Activated CD4-positive, alpha-beta T cell treated with anti-CD3 and anti-CD28 coated beads for 1 hour (primary cell): ENCODE measurements around the gene INHBB.
"Not testable (repeated sequence)": the region's sequence is repeated elsewhere in the genome, so short reads cannot be mapped to it uniquely, and the experiment has no call there.

Source experiments
- DNase-seq: peaks from one replicate; pipeline ENCODE4 v3.0.0-alpha.2; 2020

The INHBB gene

GRCh38 chr2:120316528-120317179 is 29.3 kb upstream of the INHBB start:
- DNase-seq = no peak

- DNase-seq = no peak
Observed at GRCh38 chr2:120317180-120317533, 28.8 kb upstream of the INHBB start.

- DNase-seq = no peak
Observed at GRCh38 chr2:120317916-120318315, 28.0 kb upstream of the INHBB start.

DNA sequence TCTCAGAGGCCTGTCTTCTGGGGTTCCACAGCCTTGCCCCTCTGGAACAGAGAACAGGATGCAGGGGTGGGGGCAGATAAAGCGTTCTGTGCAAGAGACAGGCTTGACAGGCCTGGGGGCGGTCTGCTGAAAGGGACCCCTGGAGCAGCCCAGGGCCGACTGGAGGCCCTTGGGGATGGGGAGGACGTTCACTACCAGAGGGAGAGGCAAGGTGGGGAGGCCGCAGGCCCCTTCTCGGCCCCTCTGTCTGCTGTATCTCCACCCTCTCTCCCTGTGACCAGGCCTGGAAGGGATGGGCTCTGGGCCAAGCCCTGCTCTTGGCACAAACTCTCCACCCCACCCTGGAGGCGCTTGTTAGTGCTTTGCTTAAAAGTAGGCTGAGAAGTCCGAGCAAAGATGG is 27.3 kb upstream of the INHBB start:
- DNase-seq = no peak

DNA sequence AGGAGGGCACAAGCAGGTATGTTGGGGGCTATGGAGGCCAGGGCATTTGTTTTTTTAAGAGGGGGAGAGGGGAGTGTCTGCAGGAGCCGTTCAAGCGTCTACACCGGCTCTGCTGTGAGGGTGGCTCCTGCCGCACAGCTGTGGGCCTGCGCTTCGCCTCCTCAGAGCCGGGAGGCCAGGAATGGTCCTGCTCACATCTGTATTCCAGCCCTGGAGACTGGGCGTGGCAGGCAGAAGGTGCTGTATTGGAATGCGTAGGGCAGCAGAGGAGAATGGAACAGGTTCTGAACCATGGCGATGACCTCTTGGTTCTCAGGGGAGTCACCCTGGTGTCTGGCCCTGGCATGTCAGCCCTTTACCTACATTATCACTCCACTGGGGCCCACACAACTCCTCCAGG is 26.8 kb upstream of the INHBB start:
- DNase-seq = no peak

GRCh38 chr2:120319686-120320317 is 26.1 kb upstream of the INHBB start:
- DNase-seq = no peak

DNA sequence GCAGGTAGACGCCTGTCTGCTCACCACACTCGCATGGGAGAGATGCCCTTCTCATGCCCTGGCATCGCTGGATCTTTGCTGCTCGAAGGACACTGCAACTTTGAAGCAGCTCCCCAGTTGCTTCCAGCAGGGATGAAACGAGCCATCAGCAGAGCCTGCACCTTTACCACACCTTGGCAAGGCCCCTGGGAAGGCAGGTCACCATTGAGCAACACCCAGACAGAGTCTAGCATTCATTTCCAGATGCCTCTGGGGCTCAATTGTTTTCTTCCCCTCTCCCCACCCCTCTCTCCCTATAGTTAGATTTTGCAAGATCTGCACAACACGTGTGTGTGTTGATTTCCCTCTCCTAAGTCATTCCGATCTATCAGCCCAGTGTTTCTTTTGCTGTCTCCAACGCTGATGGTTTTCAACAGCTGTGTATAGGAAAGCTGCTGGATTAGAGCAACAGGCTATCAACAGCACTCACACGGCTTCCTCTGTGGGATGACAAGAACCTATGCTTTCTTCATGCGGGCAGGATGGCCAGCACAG is 25.6 kb upstream of the INHBB start:
- no peak for DNase-seq

DNA sequence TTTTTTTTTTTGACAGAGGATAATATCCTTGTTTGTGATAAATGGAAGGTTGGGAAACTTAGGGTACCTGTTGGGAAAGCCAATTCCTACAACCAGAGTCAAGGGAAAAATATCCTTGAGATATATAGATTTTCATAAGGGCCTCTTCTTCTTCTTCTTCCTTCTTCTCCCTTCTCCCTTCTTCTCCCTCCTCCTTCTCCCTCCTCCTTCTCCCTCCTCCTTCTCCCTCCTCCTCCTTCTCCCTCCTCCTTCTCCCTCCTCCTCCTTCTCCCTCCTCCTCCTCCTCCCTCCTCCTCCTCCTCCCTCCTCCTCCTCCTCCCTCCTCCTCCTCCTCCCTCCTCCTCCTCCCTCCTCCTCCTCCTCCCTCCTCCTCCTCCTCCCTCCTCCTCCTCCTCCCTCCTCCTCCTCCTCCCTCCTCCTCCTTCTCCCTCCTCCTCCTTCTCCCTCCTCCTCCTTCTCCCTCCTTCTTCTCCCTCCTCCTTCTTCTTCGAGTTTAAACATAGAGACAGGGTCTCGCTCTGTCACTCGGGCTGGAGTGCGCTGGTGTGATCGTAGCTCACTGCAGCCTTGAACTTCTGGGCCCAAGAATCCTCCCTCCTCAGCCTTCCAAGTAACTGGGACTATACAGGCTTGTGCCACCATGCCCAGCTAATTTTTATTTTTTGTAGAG is 24.9 kb upstream of the INHBB start:
- not testable (repeated sequence) for DNase-seq

DNA sequence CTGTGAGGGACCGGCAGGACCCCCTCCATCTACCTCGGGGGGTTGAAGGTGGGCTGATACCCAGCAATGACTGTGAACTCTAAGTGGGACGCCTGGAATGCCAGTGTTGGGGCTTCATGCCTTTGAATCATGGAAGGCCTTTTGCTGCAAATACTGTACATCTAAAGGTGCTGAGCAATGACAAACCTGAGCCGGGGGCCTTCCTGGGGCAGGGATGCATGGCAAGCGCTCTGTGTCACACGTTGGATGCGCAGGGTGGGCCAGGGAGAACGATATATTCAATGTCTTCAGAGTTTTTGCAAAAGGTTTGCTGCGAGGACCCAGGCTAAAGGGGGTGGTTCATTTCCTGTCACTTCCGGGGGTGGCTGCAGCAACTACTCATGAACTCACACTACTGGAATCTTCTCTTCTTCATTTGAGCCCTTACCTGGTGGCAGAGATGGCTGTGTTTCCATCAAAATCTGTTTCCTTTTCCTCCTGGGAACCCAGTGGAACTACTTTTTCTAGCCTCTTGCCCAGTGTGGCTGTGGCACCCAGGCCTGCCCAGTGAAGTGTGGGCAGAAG is 24.1 kb upstream of the INHBB start:
- DNase-seq = no peak

GRCh38 chr2:120322329-120322728 is 23.6 kb upstream of the INHBB start:
- DNase-seq = no peak

DNA sequence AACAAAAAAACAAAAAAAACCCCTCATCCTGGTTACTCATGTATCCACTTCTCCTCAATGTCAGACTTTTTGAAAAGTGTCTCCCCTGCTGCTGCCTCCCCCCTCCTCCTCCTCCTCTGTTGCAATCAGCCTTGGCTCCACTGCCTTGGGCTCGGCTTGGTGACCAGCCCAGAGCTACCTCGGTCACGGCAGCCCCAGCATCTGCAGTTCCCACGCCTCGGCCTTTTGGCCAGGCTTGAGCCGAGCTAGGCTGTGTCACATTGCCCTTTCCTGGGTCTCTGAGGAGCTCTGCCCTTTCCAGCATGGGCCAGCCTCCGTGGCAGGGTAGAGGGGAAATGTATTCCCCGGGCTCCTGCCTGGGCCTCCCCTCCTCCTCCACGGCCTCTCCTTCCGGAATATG is 22.7 kb upstream of the INHBB start:
- DNase-seq = no peak

GRCh38 chr2:120323807-120324399 is 22.0 kb upstream of the INHBB start:
- DNase-seq = no peak

GRCh38 chr2:120324933-120325332 is 21.0 kb upstream of the INHBB start:
- DNase-seq = no peak

- no peak for DNase-seq
Observed at GRCh38 chr2:120326066-120326465, 19.9 kb upstream of the INHBB start.

DNA sequence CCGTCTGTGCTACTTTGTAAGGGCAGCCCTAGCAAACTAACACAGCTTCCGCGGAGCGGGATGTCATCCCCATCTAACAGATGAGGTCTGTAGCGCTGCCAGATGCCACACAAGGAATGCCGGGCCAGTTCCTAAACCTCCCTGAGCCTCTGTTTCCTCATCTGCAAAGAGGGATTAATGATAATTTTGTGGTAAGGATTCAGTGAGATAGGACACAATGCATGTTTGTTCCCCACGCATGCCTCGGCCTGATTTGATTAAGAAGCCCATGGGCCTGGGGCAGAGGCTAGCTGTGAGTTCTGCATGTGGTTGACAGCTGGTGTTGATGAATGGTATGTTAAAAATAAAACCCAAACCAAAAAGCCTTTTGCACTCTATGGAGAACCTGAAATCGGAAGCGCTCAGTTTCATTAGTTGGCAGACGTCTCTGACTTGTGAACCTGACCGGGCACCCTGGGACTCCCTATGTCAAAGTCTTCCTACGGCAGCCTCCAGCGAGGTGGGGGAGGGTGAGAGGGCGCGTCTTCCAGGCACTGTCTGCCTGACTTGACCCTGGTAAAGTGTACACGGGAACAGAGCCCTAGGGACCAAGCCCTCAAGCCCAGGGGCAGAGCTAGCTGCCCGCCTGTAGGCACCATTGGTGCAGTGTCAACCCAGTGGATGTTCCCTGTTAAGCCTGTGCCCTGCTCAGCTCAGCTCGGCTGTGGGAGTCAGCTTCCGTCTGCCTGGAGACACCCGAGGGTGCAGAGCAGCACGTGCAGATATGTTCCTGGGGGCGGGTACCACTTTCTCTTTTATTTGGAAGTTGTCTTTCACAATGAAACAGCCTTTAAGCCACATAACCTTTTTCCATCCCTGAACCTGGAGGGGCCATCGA is 14.8 kb upstream of the INHBB start:
- DNase-seq = no peak

- DNase-seq = no peak
Observed at GRCh38 chr2:120331903-120332302, 14.0 kb upstream of the INHBB start.

GRCh38 chr2:120332384-120332783 is 13.6 kb upstream of the INHBB start:
- DNase-seq = no peak

DNA sequence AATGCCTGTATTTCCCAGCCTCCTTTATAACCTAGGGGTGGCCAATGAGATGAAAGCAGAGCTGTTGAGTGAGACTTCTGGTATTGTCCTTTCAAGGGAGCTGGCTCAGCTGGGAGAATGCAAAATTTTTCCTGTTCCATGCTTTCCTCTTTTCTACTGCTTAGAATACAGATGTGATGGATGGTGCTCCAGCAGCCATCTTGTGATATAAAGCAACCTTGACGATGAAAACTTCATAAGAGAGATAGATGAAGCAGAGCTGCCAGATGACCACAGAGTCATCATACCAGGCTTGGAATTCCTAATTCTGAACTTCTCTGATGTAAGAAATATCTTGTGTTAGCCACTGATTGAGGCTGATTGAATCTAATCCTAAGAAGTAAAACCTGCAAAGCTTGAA is 11.9 kb upstream of the INHBB start:
- no peak for DNase-seq

DNA sequence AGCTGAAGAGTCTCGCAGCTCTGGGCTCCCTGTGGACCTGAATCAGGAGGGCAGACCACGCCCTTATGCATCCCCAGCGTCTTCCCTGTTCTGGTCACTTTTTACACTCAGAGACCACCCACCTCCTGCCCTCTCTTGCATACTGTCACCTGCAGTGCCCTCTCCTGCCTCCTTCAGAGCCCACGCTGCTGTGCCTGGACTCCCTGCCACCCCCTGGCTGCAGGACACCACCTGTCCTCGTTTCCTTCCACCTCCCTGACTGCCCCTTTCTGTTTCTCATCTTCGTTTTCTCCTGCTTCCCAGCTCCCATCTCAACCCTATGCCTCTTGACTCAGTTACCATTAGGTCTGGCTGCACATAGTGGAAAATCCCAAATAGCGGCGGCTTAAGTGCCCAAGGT is 9.2 kb upstream of the INHBB start:
- no peak for DNase-seq

GRCh38 chr2:120338015-120338414 is 7.9 kb upstream of the INHBB start:
- no peak for DNase-seq

DNA sequence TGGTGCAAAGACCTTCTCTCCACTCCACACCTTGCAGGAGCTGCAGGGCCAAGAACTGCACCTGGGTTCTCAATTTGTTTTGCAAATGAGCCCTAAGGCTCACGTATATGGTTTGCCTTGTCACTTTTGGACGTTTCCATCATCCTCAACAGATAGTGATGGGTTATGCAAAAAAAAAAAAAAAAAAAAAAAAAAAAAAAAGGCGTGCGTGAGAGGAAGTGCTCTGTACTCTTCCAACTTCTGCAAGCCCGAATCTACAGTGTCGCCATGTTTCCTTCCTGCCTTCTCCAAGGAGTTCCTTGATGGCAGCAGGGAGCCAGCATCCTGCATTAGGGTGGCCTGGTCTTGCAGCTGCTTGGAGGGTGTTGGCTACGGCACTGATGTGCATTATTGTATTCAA is 4.0 kb upstream of the INHBB start:
- DNase-seq = no peak

GRCh38 chr2:120342446-120342845 is 3.5 kb upstream of the INHBB start:
- DNase-seq = no peak

- DNase-seq = no peak
Observed at GRCh38 chr2:120343100-120343432, 2.9 kb upstream of the INHBB start.
